Measurements from ENCODE around the gene RBP5.

DNA sequence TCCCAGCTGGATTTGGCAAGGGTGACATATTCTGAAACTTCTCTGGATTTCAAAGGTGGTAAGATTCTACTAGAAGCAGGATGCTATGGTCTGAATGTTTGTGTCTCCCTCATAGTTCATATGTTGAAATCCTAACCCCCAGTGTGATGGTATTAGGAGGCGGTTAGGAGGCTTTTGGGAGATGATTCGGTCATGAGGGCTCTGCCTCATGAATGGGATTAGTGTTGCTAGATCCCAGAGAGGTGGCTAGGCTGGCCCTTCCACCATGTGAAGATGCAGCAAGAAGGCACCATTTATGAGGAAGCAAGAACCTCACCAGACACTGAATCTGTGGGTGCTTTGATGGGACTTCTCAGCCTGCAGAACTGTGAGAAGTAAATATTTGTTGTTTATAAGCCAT lies 49.8 kb upstream of the RBP5 start:
- no peak for TF ChIP-seq GATA2 (IDR thresholded peaks at IDR 0.05; ENCODE audit: low read depth, low read length)
- TF ChIP-seq GATA3 (IDR thresholded peaks at IDR 0.05; ENCODE audit: low read depth, low read length), result no peak

Measured in SH-SY5Y (cell line).